Measurements from ENCODE around the gene PRPSAP1.

The PRPSAP1 gene

DNA sequence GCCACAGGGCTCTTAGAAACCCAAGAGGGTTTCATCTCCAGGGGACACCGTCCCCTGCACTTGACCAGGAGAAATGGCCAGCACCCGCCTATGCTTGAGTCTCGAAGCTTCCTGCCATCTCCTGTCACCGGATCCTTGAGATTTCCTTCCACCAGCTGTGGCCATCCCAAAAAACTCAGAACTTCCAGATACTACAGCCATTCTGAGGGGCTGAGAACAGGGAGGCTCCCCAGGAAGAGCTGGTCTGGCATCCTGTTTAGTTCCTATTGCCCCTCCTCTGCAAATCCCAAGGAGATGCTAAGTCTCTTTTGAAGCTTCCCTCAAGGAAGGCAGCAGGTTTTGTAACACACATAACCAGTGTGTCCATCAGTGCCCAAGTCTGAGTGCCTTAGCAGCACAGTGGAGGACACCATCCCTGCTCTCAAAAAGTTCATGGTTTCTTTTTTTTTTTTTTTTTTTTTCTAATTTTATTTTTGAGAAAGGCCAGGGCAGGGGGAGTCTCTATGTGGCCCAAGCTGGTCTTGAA is 86.6 kb downstream of the PRPSAP1 start:
- H3K4me3 ChIP-seq = peak overlapping the region; percentile 97
- no peaks in the 10 kb centered on the region for H3K9me3 ChIP-seq
- no peak for TF ChIP-seq Cebpa-rat (IDR thresholded peaks at IDR 0.05)
- peak overlapping the region; percentile 98 for H3K4me2 ChIP-seq
- H4K20me1 ChIP-seq = peaks cover 34% of the 10 kb centered on the region
- no peaks in the 10 kb centered on the region for H3K27me3 ChIP-seq
- H3K9ac ChIP-seq = peak overlapping the region; percentile 99
- H3K27ac ChIP-seq = peak overlapping the region; percentile 98
- peaks cover 81% of the 10 kb centered on the region for H3K4me1 ChIP-seq
- peaks cover 24% of the 10 kb centered on the region for H3K36me3 ChIP-seq

DNA sequence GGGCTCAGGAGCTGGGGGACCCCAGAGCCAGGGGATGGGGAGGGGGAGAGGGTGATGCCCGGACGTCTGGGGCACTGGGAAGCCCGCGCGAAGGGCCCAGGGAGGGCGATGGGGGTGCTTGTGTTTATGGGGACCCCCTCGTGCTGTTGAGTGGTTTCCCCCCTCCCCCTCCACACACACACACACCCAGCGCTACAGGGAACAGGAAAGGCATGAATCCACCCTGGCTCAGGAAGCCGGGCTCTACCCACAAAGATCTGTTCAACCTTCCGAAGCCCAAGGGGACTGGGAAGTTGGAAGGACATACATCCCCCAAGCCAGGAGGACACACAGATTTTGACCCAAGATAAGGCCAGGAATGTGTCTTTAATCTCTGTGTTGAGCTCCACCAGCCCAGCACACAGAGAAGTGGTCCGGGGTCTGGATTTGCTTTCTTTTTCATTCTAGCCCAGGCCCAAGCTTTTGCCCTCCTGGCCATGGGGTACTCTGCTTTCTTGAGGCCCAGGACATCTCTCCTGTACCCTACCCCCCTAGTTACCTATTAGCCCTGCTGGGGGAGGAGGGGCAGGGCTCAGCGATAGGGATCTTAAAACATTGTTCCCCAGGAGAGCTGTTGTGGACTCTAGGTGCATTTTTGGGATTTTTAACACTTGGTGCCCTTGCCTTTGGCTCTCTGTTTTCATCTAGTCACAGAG is 87.3 kb downstream of the PRPSAP1 start:
- peaks cover 81% of the 10 kb centered on the region for H3K4me1 ChIP-seq
- peak overlapping the region; percentile 99 for H3K9ac ChIP-seq
- peak overlapping the region; percentile 98 for H3K4me2 ChIP-seq
- no peak for TF ChIP-seq Cebpa-rat (IDR thresholded peaks at IDR 0.05)
- no peaks in the 10 kb centered on the region for H3K27me3 ChIP-seq
- H3K27ac ChIP-seq = peak overlapping the region; percentile 98
- H3K9me3 ChIP-seq = no peaks in the 10 kb centered on the region
- peaks cover 23% of the 10 kb centered on the region for H3K36me3 ChIP-seq
- H3K4me3 ChIP-seq = peak overlapping the region; percentile 97
- H4K20me1 ChIP-seq = peaks cover 27% of the 10 kb centered on the region

DNA sequence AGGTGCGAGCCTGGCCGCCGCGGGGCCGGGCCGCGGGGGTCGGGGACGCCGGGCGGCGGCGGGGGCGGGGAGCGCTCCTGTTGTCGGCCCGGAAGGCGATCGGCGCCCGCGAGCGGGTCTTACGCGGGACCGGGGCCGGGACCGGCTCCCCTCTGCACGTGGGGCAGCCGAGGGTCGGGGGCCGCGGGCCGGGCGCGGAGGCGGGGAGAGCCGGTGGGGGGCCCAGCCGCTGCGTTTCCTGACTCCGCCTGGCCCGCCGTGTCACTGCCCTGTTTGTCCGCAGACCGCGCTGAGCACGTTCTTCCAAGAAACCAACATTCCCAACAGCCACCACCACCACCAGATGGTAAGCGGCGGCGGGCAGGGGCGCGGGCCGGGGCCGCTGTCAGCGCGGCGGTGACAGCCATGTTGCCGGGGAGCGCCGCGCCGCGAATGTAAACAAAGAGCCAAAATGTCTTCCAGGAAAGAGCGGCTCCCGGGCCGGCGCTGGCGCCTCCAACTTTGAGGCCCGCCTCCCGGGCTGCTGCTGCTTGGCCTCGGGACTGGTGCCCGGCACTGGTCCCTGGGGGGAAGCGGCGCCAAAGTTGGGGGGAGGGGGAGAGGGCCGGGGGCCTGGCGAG is 88.0 kb downstream of the PRPSAP1 start:
- H4K20me1 ChIP-seq = peaks cover 20% of the 10 kb centered on the region
- peak overlapping the region; percentile 97 for H3K4me3 ChIP-seq
- H3K4me1 ChIP-seq = peaks cover 81% of the 10 kb centered on the region
- H3K36me3 ChIP-seq = peaks cover 16% of the 10 kb centered on the region
- H3K9me3 ChIP-seq = no peaks in the 10 kb centered on the region
- peak overlapping the region; percentile 99 for H3K9ac ChIP-seq
- peak overlapping the region; percentile 98 for H3K4me2 ChIP-seq
- TF ChIP-seq Cebpa-rat (IDR thresholded peaks at IDR 0.05) = no peak
- H3K27ac ChIP-seq = peak overlapping the region; percentile 98
- no peaks in the 10 kb centered on the region for H3K27me3 ChIP-seq

DNA sequence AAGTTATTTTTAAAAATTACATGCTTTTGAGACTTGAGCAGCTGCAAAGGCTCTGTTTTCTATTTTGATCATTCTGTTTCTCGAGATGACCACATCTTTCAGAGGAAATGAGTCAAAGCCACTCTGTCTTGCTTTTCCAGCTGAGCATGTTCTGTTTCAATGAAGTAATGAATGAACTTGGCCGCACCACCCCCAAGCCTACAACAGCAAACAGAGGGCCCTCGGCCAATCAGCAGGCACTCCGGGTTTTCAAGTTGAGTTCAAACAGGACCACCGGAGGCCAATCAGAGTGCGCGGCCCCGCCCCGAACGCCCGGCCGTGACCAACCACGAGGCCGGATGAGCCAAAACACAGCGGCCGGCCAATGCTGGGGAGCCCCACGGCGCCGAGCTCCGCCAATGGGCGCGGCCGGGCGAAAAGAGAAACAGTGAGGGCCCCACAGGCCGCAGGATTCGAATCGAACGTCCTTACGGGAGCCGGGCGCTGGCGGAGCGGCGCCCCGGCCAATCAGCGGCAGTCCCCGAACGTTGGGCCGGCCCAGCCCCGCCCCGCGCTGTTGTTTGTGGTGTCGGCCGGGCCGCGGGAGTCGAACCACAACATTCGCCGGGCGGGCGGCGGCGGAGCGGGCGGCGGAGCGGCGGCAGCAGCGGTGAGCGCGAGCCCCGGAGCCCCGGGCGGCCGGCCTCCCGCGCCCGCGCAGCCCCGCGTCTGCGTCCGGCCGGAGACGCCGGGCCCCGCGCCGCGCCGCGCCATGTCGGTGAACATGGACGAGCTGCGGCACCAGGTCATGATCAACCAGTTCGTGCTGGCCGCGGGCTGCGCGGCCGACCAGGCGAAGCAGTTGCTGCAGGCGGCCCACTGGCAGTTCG is 88.7 kb downstream of the PRPSAP1 start, which contains the start of gene UBALD2:
UBALD2 (plus strand) TSS at position 594 of the 869 bp plus-strand sequence; CDS start at position 752, 158 bp downstream.
- no peaks in the 10 kb centered on the region for H3K9me3 ChIP-seq
- H4K20me1 ChIP-seq = peaks cover 17% of the 10 kb centered on the region
- peak within 1 kb of the TSS; percentile 97 for H3K4me3 ChIP-seq
- H3K4me2 ChIP-seq = peak within 1 kb of the TSS; percentile 98
- TF ChIP-seq Cebpa-rat (IDR thresholded peaks at IDR 0.05) = no peak
- peak within 1 kb of the TSS; percentile 99 for H3K9ac ChIP-seq
- H3K27me3 ChIP-seq = no peaks in the 10 kb centered on the region
- peaks cover 12% of the 10 kb centered on the region for H3K36me3 ChIP-seq
- peaks cover 81% of the 10 kb centered on the region for H3K4me1 ChIP-seq
- H3K27ac ChIP-seq = peak within 1 kb of the TSS; percentile 98

DNA sequence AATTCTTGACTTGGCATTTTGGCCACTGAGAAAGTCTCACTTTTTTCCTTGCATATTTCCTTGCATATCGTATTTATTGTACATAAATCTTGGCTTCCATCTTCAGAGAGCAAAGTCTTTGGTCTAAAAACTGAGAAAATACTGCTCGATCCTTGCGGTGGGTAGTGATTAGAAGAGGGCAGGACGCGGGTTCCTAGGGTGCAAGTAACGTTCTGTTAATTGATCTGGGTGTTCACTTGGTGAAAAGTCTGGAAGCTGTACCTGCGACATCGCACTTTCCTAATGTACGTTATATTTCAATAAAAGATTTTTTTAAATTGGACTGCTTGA is 89.3 kb downstream of the PRPSAP1 start:
- Histone ChIP-seq H4K20me1 (peaks cover 11% of the 10 kb centered on the region), H3K4me1 (peaks cover 81% of the 10 kb centered on the region), H3K27ac (peak overlapping the region; percentile 84), H3K36me3 (peaks cover 6% of the 10 kb centered on the region), H3K27me3 (no peaks in the 10 kb centered on the region), H3K9me3 (no peaks in the 10 kb centered on the region), H3K4me2 (peak overlapping the region; percentile 82), H3K9ac (peak overlapping the region; percentile 51; the same call in 1 of the 2 replicates), H3K4me3 (peak overlapping the region; percentile 25; the same call in 1 of the 2 replicates)
- no peak for TF ChIP-seq Cebpa-rat (IDR thresholded peaks at IDR 0.05)

DNA sequence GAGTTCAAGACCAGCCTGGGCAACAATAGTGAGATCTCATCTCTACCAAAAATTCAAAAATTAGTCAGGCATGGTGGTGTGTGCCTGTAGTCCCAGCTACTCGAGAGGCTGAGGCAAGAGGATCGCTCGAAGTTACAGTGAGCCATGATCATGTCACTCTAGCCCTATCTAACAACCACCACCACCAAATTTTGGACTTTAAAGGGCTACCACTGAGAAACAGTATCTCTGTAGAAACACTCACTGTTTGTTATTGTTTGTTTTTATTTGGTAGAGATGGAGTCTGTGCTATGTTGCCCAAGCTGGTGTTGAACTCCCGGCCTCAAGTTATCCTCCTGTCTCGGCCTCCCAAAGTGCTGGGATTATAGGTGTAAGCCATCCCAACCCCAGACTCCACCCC is 89.8 kb downstream of the PRPSAP1 start:
- Histone ChIP-seq H3K4me2 (peak overlapping the region; percentile 82), H3K27ac (peak overlapping the region; percentile 84), H4K20me1 (peaks cover 6% of the 10 kb centered on the region), H3K4me3 (no peak overlapping the region), H3K36me3 (peaks cover 1% of the 10 kb centered on the region; the same call in 1 of the 2 replicates), H3K4me1 (peaks cover 81% of the 10 kb centered on the region), H3K27me3 (no peaks in the 10 kb centered on the region), H3K9me3 (no peaks in the 10 kb centered on the region), H3K9ac (peak overlapping the region; percentile 51; the same call in 1 of the 2 replicates)
- no peak for TF ChIP-seq Cebpa-rat (IDR thresholded peaks at IDR 0.05)

DNA sequence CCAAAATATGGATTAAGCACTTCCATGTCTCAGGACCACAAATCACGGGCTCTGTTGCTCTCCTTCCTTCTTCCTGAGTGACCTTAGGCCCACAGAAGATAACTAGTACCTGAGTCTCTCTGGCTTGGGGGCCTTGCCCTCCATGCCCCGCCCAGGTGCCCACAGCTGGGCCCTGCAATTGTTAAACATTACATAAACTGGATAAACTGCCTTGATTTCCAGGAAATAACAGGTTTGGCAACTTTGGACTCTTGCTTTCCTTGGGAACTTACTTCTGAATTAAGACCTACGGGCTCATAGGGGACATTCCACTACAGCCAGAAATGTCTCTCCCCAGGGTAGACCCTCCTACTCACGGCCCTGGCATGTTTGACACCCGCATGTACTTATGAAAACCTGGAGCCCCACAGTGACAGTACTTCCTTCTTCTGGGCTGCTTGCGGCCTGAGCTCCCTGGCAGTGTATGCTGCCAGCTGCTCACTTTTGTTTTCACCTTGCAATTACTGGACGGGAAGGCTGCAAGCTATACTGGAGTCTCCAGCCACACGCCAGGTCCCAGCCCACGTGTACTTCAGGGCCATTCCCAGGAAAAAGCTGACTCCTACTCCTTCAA is 90.9 kb downstream of the PRPSAP1 start:
- Histone ChIP-seq H3K4me2 (peak overlapping the region; percentile 82), H3K9me3 (no peaks in the 10 kb centered on the region), H3K27ac (peak overlapping the region; percentile 84), H3K4me1 (peaks cover 82% of the 10 kb centered on the region), H3K9ac (peak overlapping the region; percentile 72), H4K20me1 (no peaks in the 10 kb centered on the region; the same call in 1 of the 2 replicates), H3K27me3 (no peaks in the 10 kb centered on the region), H3K36me3 (no peaks in the 10 kb centered on the region), H3K4me3 (no peak overlapping the region)
- TF ChIP-seq Cebpa-rat (IDR thresholded peaks at IDR 0.05) = no peak

DNA sequence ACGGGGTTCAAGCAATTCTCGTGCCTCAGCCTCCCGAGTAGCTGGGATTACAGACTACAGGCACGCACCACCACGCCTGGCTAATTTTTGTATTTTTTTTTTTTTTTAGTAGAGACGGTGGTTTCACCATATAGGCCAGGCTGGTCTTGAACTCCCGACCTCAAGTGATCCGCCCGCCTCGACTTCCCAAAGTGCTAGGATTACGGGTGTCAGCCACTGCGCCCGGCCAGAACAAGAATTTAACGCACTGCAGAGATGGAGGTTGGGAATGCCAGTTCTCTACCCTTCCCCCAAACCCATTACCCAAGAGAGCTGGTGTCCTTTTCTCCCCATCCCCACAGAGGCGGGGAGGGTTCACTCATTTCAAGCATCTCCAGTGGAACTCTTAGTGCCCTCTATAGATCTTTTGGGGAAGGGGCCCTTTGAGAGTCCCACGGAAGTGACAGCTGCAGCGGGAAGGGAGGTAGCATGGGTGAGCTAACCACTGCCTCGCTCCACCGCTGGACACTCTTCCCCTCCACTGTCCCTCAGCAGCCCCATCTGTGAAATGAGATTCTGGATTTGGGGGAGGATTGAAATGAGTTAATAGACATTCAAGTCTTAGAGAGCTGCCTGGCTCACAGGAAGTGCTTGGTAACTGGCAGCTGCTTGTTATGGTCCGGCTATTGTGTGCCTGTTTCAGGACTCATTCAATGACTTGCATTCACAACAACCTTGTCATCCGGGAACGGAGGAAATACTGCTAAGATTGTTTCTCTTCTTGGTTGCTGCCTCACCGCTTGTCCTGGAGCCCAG is 92.1 kb downstream of the PRPSAP1 start:
- Histone ChIP-seq H3K9ac (peak overlapping the region; percentile 72), H3K4me3 (peak overlapping the region; percentile 25; the same call in 1 of the 2 replicates), H3K4me2 (peak overlapping the region; percentile 82), H3K27me3 (no peaks in the 10 kb centered on the region), H4K20me1 (no peaks in the 10 kb centered on the region; the same call in 1 of the 2 replicates), H3K27ac (peak overlapping the region; percentile 84), H3K9me3 (peaks cover 5% of the 10 kb centered on the region; the same call in 1 of the 2 replicates), H3K4me1 (peaks cover 71% of the 10 kb centered on the region), H3K36me3 (no peaks in the 10 kb centered on the region)
- TF ChIP-seq Cebpa-rat (IDR thresholded peaks at IDR 0.05) = no peak
